Panc1 (cell line): Measurements from ENCODE around the gene CAMK2B. TPM values are rescaled to one million over a fixed set of nuclear protein-coding genes. Genes with fewer than 3 reads are reported as not detected.

Experiments used
- ATAC-seq: fragments of 200-7000 bp; cut with Tn5 transposase; 2 replicates; pipeline ENCODE4 v1.9.1; 2020; ENCODE audit warnings: mild to moderate bottlenecking, moderate library complexity
- BruUV-seq: library from RNA; stranded (reverse); fragments of 400-500 nt; replicated peaks from 2 replicates; lab custom pipeline; 2021; lab: Mats Ljungman, UMichigan
- CTCF ChIA-PET: fragments of 300-600 bp; sonication (Branson Sonifier 250); formaldehyde crosslinking; loops from one replicate; lab custom pipeline; 2022; ENCODE audit warnings: antibody characterized with exemption; lab: Charles Lee
- POLR2A ChIA-PET: fragments of 300-600 bp; sonication (Branson Sonifier 250); formaldehyde crosslinking; loops from one replicate; lab custom pipeline; 2022; ENCODE audit warnings: antibody characterized with exemption; lab: Charles Lee
- DNase-seq: peaks from one replicate; pipeline ENCODE4 v3.0.0-alpha.2; 2010; ENCODE audit warnings: low read depth, low spot score
- H3K27ac ChIP-seq: 2 replicates; pipeline ENCODE4 v1.5.1; 2011; ENCODE audit warnings: mild to moderate bottlenecking, low read length, inconsistent platforms
- H3K27me3 ChIP-seq: fragments of 200-500 bp; sonication (Bioruptor generic); 2 replicates; pipeline ENCODE4 v1.6.0; 2014; ENCODE audit warnings: low read length, inconsistent platforms; ENCODE audit not compliant: control insufficient read depth, insufficient read depth
- H3K36me3 ChIP-seq: fragments of 200-500 bp; sonication (Bioruptor generic); 2 replicates; pipeline ENCODE4 v1.5.1; 2014; ENCODE audit warnings: inconsistent platforms, mild to moderate bottlenecking, low read length, moderate library complexity; ENCODE audit not compliant: control insufficient read depth, insufficient read depth
- H3K4me1 ChIP-seq: 2 replicates; pipeline ENCODE4 v1.5.1; 2011; ENCODE audit warnings: inconsistent platforms, mild to moderate bottlenecking, low read length, moderate library complexity; ENCODE audit not compliant: control insufficient read depth, insufficient read depth
- H3K4me3 ChIP-seq, 2 experiments: 2 replicates each; pipeline ENCODE4 v1.5.1; 2011 to 2012; ENCODE audit warnings: low read depth in 2 of 2, low read length in 2 of 2, mild to moderate bottlenecking in 2 of 2, inconsistent platforms in 1 of 2, moderate library complexity in 1 of 2
- H3K9me3 ChIP-seq: fragments of 200-500 bp; sonication (Bioruptor generic); 2 replicates; pipeline ENCODE4 v1.5.1; 2014; ENCODE audit warnings: low read depth, mild to moderate bottlenecking, inconsistent platforms, low read length, moderate library complexity; ENCODE audit not compliant: control insufficient read depth, insufficient read depth
- CTCF ChIP-seq: fragments of 450-650 bp; IDR thresholded peaks from 2 replicates; pipeline ENCODE4 v1.5.1; 2017; ENCODE audit warnings: mild to moderate bottlenecking
- POLR2AphosphoS5 ChIP-seq: IDR thresholded peaks from 2 replicates; pipeline ENCODE4 v1.6.1; 2012; ENCODE audit warnings: mild to moderate bottlenecking, low read depth, low read length, moderate library complexity
- REST ChIP-seq, 2 experiments: IDR thresholded peaks; 2 replicates each; pipeline ENCODE4 v1.6.1; 2011 to 2012; ENCODE audit warnings: low read depth in 2 of 2, control low read depth in 1 of 2, low read length in 1 of 2, mild to moderate bottlenecking in 1 of 2, moderate library complexity in 1 of 2; ENCODE audit not compliant: insufficient read depth in 1 of 2
- SIN3A ChIP-seq: IDR thresholded peaks from 2 replicates; pipeline ENCODE4 v1.6.1; 2012; ENCODE audit warnings: low read depth, mild to moderate bottlenecking, low read length, moderate library complexity, borderline replicate concordance; ENCODE audit not compliant: insufficient read depth
- TCF7L2 ChIP-seq: IDR thresholded peaks from 2 replicates; pipeline ENCODE4 v1.6.1; 2011; ENCODE audit warnings: mild to moderate bottlenecking, low read depth, low read length, inconsistent platforms
- in situ Hi-C: cut with HindIII; loops from 2 replicates; pipeline ENCODE4 v1.10.0; 2016; ENCODE audit warnings: low sequenced_read_pairs, low pct_unique_long_range_greater_than_20kb
- intact Hi-C: fragments of 100-400 bp; cut with micrococcal nuclease; formaldehyde crosslinking; loops from one replicate; pipeline ENCODE4 v1.10.0; 2022; ENCODE audit not compliant: unreplicated experiment
- total RNA-seq: library from RNA; stranded (reverse); gene quantifications from one replicate; pipeline ENCODE4 v1.2.1, GENCODE V29; 2021; ENCODE audit not compliant: unreplicated experiment

CAMK2B gene
- total RNA-seq, 1 experiment from 2014 or later = 0.26 TPM

GRCh38 chr7:44177570-44178131 lies 147.7 kb downstream of the CAMK2B start:
- Histone ChIP-seq H3K9me3 (no peaks in the 10 kb centered on the region; the same call in 1 of the 2 replicates), H3K4me1 (no peaks in the 10 kb centered on the region), H3K36me3 (no peaks in the 10 kb centered on the region), H3K27ac (no peak overlapping the region), H3K4me3 (no peak overlapping the region), H3K27me3 (no peaks in the 10 kb centered on the region)
- TF ChIP-seq SIN3A (no peak), CTCF (no peak), POLR2AphosphoS5 (no peak), REST (IDR thresholded peaks at IDR 0.05; ENCODE audit: insufficient read depth in 1 of 2, low read depth in 2 of 2, low read length in 1 of 2) (no peak), TCF7L2 (no peak)
- intact Hi-C loops = no loop called here
- POLR2A ChIA-PET = no interaction called here
- DNase-seq (no peak), ATAC-seq (0 out of 2 replicates have a peak, but pooled peaks have one; percentile 52)
- no TSS peak for BruUV-seq
- CTCF ChIA-PET = no interaction called here
- in situ Hi-C loops = no loop called here

- BruUV-seq = no TSS peak
- H3K4me3 ChIP-seq = no peak overlapping the region
- DNase-seq (no peak), ATAC-seq (no peak)
- ChIA-PET POLR2A (no interaction called here), CTCF (no interaction called here)
- intact Hi-C loops = no loop called here
- H3K27ac ChIP-seq = no peak overlapping the region
- H3K36me3 ChIP-seq = no peaks in the 10 kb centered on the region
- no peaks in the 10 kb centered on the region; the same call in 1 of the 2 replicates for H3K9me3 ChIP-seq
- no peaks in the 10 kb centered on the region for H3K4me1 ChIP-seq
- H3K27me3 ChIP-seq = no peaks in the 10 kb centered on the region
- TF ChIP-seq POLR2AphosphoS5 = no peak
- no peak for TF ChIP-seq REST (IDR thresholded peaks at IDR 0.05; ENCODE audit: insufficient read depth in 1 of 2, low read depth in 2 of 2, low read length in 1 of 2)
- TF ChIP-seq SIN3A = no peak
- TF ChIP-seq CTCF = no peak
- no peak for TF ChIP-seq TCF7L2
- in situ Hi-C loops = no loop called here
These were observed 148.9 kb downstream of the CAMK2B start for GRCh38 chr7:44176486-44176885.
